Liver (tissue), 9 donors: ENCODE data around the gene GARIN5B. TPM values are rescaled to one million over a fixed set of nuclear protein-coding genes. Genes with fewer than 3 reads are reported as not detected.
"Not testable (repeated sequence)": the region's sequence is repeated elsewhere in the genome, so short reads cannot be mapped to it uniquely, and the experiment has no call there.

ENCODE experiments used
- DNase-seq: peaks from one replicate; pipeline ENCODE4 v3.0.0-alpha.2; 2017; ENCODE audit warnings: low spot score
- H3K27ac ChIP-seq, 2 donors: one replicate each; pipeline ENCODE4 v1.7.0; 2013; ENCODE audit warnings: inconsistent platforms in 2 of 2, low read length in 2 of 2, control low read depth in 1 of 2, low read depth in 1 of 2, mild to moderate bottlenecking in 1 of 2
- H3K27me3 ChIP-seq, 4 donors: one replicate each; pipeline versions ENCODE4 v1.6.1 to v1.7.0; 2013; ENCODE audit warnings: low read length in 3 of 4, inconsistent platforms in 1 of 4, mild to moderate bottlenecking in 1 of 4, moderate library complexity in 1 of 4; ENCODE audit not compliant: control insufficient read depth in 4 of 4, insufficient read depth in 4 of 4
- H3K36me3 ChIP-seq, 4 donors: one replicate each; pipeline versions ENCODE4 v1.6.1 to v1.7.0; 2013; ENCODE audit warnings: low read length in 3 of 4, mild to moderate bottlenecking in 3 of 4, low read depth in 1 of 4, moderate library complexity in 1 of 4; ENCODE audit not compliant: control insufficient read depth in 4 of 4, insufficient read depth in 3 of 4
- H3K4me1 ChIP-seq, 4 donors: one replicate each; pipeline versions ENCODE4 v1.6.1 to v1.7.0; 2013; ENCODE audit warnings: low read length in 3 of 4, mild to moderate bottlenecking in 3 of 4, moderate library complexity in 1 of 4; ENCODE audit not compliant: control insufficient read depth in 4 of 4, insufficient read depth in 4 of 4
- H3K4me3 ChIP-seq, 3 donors: one replicate each; pipeline versions ENCODE4 v1.6.1 to v1.7.0; 2013; ENCODE audit warnings: low read length in 3 of 3, control low read depth in 1 of 3, low read depth in 1 of 3, mild to moderate bottlenecking in 1 of 3
- H3K9ac ChIP-seq, 2 donors: one replicate each; pipeline ENCODE4 v1.7.0; 2013; ENCODE audit warnings: low read length in 2 of 2, mild to moderate bottlenecking in 2 of 2, moderate library complexity in 2 of 2, control low read depth in 1 of 2, low read depth in 1 of 2
- H3K9me3 ChIP-seq, 4 donors: one replicate each; pipeline versions ENCODE4 v1.6.1 to v1.7.0; 2013; ENCODE audit warnings: low read length in 3 of 4; ENCODE audit not compliant: control insufficient read depth in 4 of 4
- EGR1 ChIP-seq, 2 donors: IDR thresholded peaks; 2 replicates each; pipeline ENCODE4 v1.6.1; 2016 to 2018; ENCODE audit warnings: antibody characterized with exemption in 2 of 2, low read depth in 2 of 2
- FOXA1 ChIP-seq: IDR thresholded peaks from 2 replicates; pipeline ENCODE4 v1.6.1; 2016; ENCODE audit warnings: antibody characterized with exemption
- FOXA2 ChIP-seq: IDR thresholded peaks from 2 replicates; pipeline ENCODE4 v1.6.1; 2016; ENCODE audit warnings: antibody characterized with exemption
- GABPA ChIP-seq, 2 donors: IDR thresholded peaks in 1 of 2; conservative IDR thresholded peaks in 1 of 2; 2 replicates each; pipeline ENCODE4 v1.6.1; 2016; ENCODE audit warnings: antibody characterized with exemption in 2 of 2, mild to moderate bottlenecking in 1 of 2, moderate library complexity in 1 of 2
- HNF4A ChIP-seq, 2 donors: conservative IDR thresholded peaks; 2 replicates each; pipeline ENCODE4 v1.6.1; 2016; ENCODE audit warnings: antibody characterized with exemption in 2 of 2, mild to moderate bottlenecking in 2 of 2
- HNF4G ChIP-seq: IDR thresholded peaks from 2 replicates; pipeline ENCODE4 v1.6.1; 2016; ENCODE audit warnings: antibody characterized with exemption
- JUND ChIP-seq, 2 donors: IDR thresholded peaks; 2 replicates each; pipeline ENCODE4 v1.6.1; 2016; ENCODE audit warnings: antibody characterized with exemption in 2 of 2
- NR2F2 ChIP-seq: IDR thresholded peaks from 2 replicates; pipeline ENCODE4 v1.6.1; 2016; ENCODE audit warnings: antibody characterized with exemption
- RAD21 ChIP-seq, 2 donors: IDR thresholded peaks; 2 replicates each; pipeline ENCODE4 v1.6.1; 2016; ENCODE audit warnings: antibody characterized with exemption in 2 of 2, mild to moderate bottlenecking in 2 of 2
- RXRA ChIP-seq, 2 donors: IDR thresholded peaks; 2 replicates each; pipeline ENCODE4 v1.6.1; 2017 to 2018; ENCODE audit warnings: antibody characterized with exemption in 2 of 2, mild to moderate bottlenecking in 1 of 2
- SP1 ChIP-seq: IDR thresholded peaks from 2 replicates; pipeline ENCODE4 v1.6.1; 2018; ENCODE audit warnings: antibody characterized with exemption, mild to moderate bottlenecking
- TAF1 ChIP-seq: conservative IDR thresholded peaks from 2 replicates; pipeline ENCODE4 v1.6.1; 2016; ENCODE audit warnings: antibody characterized with exemption, mild to moderate bottlenecking
- YY1 ChIP-seq: IDR thresholded peaks from 2 replicates; pipeline ENCODE4 v1.6.1; 2016; ENCODE audit warnings: antibody characterized with exemption, mild to moderate bottlenecking
- WGBS: extraction: QIAGEN DNeasy Blood & Tissue Kit; methylation state at CpG from one replicate; pipeline ENCODE4 v1.1.7; 2013; 5-methylcytosine and 5-hydroxymethylcytosine counted together
- polyA plus RNA-seq, 2 donors: library from polyadenylated mRNA; stranded (reverse) in 1 of 2; unstranded in 1 of 2; fragments of 200-250 nt in 1 of 2; fragments of >200 nt in 1 of 2; fragmentation: Nextera tagmentation in 1 of 2; extraction: Ambion mirVana in 1 of 2; gene quantifications; one replicate each; pipeline versions ENCODE4 v1.2.1 to v1.2.3, GENCODE V29; 2013 to 2015
- total RNA-seq, 2 donors: library from RNA; depleted of rRNA; stranded (reverse); fragments of >200 nt; gene quantifications; one replicate each; pipeline ENCODE4 v1.2.3, GENCODE V29; 2014
- TF ChIP-seq, protein P1 (sequence below): IDR thresholded peaks from 2 replicates; pipeline ENCODE4 v1.6.1; 2016; ENCODE audit warnings: antibody characterized with exemption
- TF ChIP-seq, protein P2 (sequence below): IDR thresholded peaks from 2 replicates; pipeline ENCODE4 v1.6.1; 2016; ENCODE audit warnings: antibody characterized with exemption, mild to moderate bottlenecking
- TF ChIP-seq, protein P3 (sequence below): IDR thresholded peaks from 2 replicates; pipeline ENCODE4 v1.6.1; 2016; ENCODE audit warnings: antibody characterized with exemption
- TF ChIP-seq, protein P4 (sequence below): IDR thresholded peaks from 2 replicates; pipeline ENCODE4 v1.6.1; 2016; ENCODE audit warnings: antibody characterized with exemption
- TF ChIP-seq, protein P5 (sequence below): fragments of 150-350 bp; IDR thresholded peaks from 2 replicates; pipeline ENCODE4 v1.5.1; 2017; ENCODE audit warnings: improper control_type of control experiment, low read depth, low read length; ENCODE audit not compliant: missing input control
- donor health status: healthy.
- donor health status: healthy.
- donor health status: healthy.
- donor health status: healthy.
- donor health status: healthy.

The GARIN5B gene
- not detected for total RNA-seq
- not detected for polyA plus RNA-seq

DNA sequence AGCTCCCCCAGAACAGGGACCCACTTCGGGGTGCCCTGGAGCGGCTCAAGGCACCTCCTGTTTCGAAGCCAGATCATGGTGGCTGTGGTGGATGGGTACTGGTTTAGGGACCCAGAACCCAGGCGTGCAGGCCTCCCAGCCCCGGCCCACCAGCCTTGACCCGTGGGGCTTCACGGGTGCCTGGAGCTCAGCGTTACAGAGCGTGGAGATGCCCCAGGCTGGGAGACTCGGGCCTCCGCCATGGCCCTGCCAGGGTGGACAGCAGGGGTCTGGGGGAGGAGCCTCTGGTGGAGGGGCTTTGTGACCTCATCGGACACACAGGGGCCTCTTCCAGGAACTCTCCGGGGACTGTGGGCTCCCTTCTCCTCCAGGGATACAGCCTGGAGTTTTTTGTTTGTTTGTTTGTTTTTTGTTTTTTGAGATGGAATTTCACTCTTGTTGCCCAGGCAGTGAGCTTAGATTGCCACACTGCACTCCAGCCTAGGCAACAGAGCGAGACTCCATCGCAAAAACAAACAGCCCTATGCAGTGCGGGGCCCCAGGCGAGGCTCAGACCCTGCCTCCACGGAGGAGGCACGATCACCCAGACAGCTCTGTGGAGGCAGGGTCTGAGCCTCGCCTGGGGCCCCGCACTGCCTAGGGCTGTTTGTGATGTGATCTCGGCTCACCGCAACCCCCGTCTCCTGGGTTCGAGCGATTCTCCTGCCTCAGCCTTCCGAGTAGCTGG is at the start of gene GARIN5B:
GARIN5B (minus strand) TSS at position 271 of the 727 bp plus-strand sequence; CDS start at position 77, 194 bp downstream.
- Histone ChIP-seq H3K9ac (no peak within 1 kb of the TSS), H3K4me1 (no peaks in the 10 kb centered on the region), H3K27me3 (no peaks in the 10 kb centered on the region), H3K36me3 (no peaks in the 10 kb centered on the region), H3K27ac (no peak within 1 kb of the TSS), H3K9me3 (no peaks in the 10 kb centered on the region), H3K4me3 (no peak within 1 kb of the TSS)
- TF ChIP-seq HNF4G (no peak), YY1 (no peak), HNF4A (conservative IDR thresholded peaks at IDR 0.05) (no peak), FOXA2 (no peak)
- DNase-seq, result no peak
- WGBS, result 75% methylated on average over 27 of the region's 27 CpGs

DNA sequence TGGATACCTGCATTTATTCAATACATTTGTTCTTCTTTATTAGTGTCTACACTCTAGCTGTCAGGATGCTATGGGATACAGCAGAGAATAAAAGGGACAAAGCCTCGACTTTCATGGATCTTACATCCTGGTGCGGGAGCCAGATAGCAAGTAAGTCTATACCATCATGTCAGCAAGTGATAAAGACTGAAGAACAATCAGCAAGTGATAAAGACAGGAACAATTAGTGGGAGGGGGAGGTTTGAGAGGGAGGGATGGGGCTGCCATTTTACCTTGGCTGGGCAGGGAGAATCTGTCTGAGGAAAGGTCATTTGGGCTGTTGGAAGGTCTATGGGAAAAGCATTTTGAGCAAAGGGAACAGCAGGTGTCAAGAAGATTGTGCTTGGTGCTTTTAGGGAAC is 47.1 kb upstream of the GARIN5B start:
- Histone ChIP-seq H3K27me3 (no peaks in the 10 kb centered on the region), H3K4me1 (peaks cover 0 to 4% (median 2%) of the 10 kb centered on the region in 4 donors), H3K4me3 (no peak overlapping the region), H3K9me3 (no peaks in the 10 kb centered on the region), H3K9ac (no peak overlapping the region), H3K27ac (no peak overlapping the region), H3K36me3 (peaks cover 0 to 2% (median 0%) of the 10 kb centered on the region in 4 donors)
- no peak for DNase-seq
- 89% methylated on average over 2 of the region's 2 CpGs for WGBS
- TF ChIP-seq GABPA (IDR thresholded peaks at IDR 0.05 in 1 of 2, conservative IDR thresholded peaks at IDR 0.05 in 1 of 2), result no peak
- TF ChIP-seq JUND (IDR thresholded peaks at IDR 0.05), result no peak
- TF ChIP-seq, protein P1, sequence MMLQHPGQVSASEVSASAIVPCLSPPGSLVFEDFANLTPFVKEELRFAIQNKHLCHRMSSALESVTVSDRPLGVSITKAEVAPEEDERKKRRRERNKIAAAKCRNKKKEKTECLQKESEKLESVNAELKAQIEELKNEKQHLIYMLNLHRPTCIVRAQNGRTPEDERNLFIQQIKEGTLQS, result no peak
- TF ChIP-seq RAD21 (IDR thresholded peaks at IDR 0.05), result no peak
- TF ChIP-seq FOXA1, result no peak
- TF ChIP-seq FOXA2, result no peak
- TF ChIP-seq, protein P2, sequence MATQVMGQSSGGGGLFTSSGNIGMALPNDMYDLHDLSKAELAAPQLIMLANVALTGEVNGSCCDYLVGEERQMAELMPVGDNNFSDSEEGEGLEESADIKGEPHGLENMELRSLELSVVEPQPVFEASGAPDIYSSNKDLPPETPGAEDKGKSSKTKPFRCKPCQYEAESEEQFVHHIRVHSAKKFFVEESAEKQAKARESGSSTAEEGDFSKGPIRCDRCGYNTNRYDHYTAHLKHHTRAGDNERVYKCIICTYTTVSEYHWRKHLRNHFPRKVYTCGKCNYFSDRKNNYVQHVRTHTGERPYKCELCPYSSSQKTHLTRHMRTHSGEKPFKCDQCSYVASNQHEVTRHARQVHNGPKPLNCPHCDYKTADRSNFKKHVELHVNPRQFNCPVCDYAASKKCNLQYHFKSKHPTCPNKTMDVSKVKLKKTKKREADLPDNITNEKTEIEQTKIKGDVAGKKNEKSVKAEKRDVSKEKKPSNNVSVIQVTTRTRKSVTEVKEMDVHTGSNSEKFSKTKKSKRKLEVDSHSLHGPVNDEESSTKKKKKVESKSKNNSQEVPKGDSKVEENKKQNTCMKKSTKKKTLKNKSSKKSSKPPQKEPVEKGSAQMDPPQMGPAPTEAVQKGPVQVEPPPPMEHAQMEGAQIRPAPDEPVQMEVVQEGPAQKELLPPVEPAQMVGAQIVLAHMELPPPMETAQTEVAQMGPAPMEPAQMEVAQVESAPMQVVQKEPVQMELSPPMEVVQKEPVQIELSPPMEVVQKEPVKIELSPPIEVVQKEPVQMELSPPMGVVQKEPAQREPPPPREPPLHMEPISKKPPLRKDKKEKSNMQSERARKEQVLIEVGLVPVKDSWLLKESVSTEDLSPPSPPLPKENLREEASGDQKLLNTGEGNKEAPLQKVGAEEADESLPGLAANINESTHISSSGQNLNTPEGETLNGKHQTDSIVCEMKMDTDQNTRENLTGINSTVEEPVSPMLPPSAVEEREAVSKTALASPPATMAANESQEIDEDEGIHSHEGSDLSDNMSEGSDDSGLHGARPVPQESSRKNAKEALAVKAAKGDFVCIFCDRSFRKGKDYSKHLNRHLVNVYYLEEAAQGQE, result no peak
- TF ChIP-seq, protein P3, sequence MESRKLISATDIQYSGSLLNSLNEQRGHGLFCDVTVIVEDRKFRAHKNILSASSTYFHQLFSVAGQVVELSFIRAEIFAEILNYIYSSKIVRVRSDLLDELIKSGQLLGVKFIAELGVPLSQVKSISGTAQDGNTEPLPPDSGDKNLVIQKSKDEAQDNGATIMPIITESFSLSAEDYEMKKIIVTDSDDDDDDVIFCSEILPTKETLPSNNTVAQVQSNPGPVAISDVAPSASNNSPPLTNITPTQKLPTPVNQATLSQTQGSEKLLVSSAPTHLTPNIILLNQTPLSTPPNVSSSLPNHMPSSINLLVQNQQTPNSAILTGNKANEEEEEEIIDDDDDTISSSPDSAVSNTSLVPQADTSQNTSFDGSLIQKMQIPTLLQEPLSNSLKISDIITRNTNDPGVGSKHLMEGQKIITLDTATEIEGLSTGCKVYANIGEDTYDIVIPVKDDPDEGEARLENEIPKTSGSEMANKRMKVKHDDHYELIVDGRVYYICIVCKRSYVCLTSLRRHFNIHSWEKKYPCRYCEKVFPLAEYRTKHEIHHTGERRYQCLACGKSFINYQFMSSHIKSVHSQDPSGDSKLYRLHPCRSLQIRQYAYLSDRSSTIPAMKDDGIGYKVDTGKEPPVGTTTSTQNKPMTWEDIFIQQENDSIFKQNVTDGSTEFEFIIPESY, result no peak
- no peak for TF ChIP-seq NR2F2
- no peak for TF ChIP-seq EGR1 (IDR thresholded peaks at IDR 0.05; ENCODE audit: low read depth in 2 of 2)
- TF ChIP-seq RXRA (IDR thresholded peaks at IDR 0.05), result no peak
- TF ChIP-seq, protein P4, sequence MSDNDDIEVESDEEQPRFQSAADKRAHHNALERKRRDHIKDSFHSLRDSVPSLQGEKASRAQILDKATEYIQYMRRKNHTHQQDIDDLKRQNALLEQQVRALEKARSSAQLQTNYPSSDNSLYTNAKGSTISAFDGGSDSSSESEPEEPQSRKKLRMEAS, result no peak
- TF ChIP-seq, protein P5, sequence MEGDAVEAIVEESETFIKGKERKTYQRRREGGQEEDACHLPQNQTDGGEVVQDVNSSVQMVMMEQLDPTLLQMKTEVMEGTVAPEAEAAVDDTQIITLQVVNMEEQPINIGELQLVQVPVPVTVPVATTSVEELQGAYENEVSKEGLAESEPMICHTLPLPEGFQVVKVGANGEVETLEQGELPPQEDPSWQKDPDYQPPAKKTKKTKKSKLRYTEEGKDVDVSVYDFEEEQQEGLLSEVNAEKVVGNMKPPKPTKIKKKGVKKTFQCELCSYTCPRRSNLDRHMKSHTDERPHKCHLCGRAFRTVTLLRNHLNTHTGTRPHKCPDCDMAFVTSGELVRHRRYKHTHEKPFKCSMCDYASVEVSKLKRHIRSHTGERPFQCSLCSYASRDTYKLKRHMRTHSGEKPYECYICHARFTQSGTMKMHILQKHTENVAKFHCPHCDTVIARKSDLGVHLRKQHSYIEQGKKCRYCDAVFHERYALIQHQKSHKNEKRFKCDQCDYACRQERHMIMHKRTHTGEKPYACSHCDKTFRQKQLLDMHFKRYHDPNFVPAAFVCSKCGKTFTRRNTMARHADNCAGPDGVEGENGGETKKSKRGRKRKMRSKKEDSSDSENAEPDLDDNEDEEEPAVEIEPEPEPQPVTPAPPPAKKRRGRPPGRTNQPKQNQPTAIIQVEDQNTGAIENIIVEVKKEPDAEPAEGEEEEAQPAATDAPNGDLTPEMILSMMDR, result no peak
- TF ChIP-seq TAF1, result no peak
- no peak for TF ChIP-seq SP1
- no peak for TF ChIP-seq HNF4A (conservative IDR thresholded peaks at IDR 0.05)
- TF ChIP-seq HNF4G, result no peak
- TF ChIP-seq YY1, result no peak

DNA sequence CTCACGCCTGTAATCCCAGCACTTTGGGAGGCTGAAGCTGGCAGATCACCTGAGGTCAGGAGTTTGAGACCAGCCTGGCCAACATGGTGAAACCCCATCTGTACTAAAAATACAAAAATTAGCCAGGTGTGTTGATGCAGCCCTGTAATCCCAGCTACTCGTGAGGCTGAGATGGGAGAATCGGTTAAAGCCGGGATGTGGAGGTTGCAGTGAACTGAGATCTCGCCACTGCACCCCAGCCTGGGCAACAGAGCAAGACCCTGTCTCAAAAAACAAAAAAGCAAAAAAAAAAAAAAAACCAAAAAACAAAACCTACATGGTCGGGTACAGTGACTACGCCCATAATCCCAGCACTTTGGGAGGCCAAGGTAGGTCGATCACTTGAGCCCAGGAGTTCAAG is 46.1 kb upstream of the GARIN5B start:
- not testable (repeated sequence) for H3K4me3 ChIP-seq, DNase-seq, H3K27me3 ChIP-seq, H3K9me3 ChIP-seq, H3K27ac ChIP-seq, H3K4me1 ChIP-seq, H3K36me3 ChIP-seq, H3K9ac ChIP-seq
- WGBS, result 96% methylated on average over 8 of the region's 8 CpGs
